ENCODE results near the gene TMEM51.
A peak's percentile ranks its signal among the peaks of the same experiment; 100 is the strongest.
"Not testable (repeated sequence)": the region's sequence is repeated elsewhere in the genome, so short reads cannot be mapped to it uniquely, and the experiment has no call there.

The TMEM51 gene

GRCh38 chr1:15128077-15128476 is 25.5 kb upstream of the TMEM51 start:
- DNase-seq = no peak

GRCh38 chr1:15128520-15129313 is 24.8 kb upstream of the TMEM51 start:
- peak; percentile 67 for DNase-seq

- no peak for DNase-seq
Measured at GRCh38 chr1:15129944-15130343, 23.6 kb upstream of the TMEM51 start.

GRCh38 chr1:15130607-15131006 is 22.9 kb upstream of the TMEM51 start:
- no peak for DNase-seq

- DNase-seq = no peak
Measured at GRCh38 chr1:15132965-15133364, 20.6 kb upstream of the TMEM51 start.

GRCh38 chr1:15134285-15134684 is 19.3 kb upstream of the TMEM51 start:
- no peak for DNase-seq

GRCh38 chr1:15135604-15136003 is 17.9 kb upstream of the TMEM51 start:
- DNase-seq = not testable (repeated sequence)

- peak; percentile 14 for DNase-seq
Measured at GRCh38 chr1:15137809-15138208, 15.7 kb upstream of the TMEM51 start.

- no peak for DNase-seq
Measured at GRCh38 chr1:15139654-15140350, 13.7 kb upstream of the TMEM51 start.

- no peak for DNase-seq
Measured at GRCh38 chr1:15141935-15142539, 11.5 kb upstream of the TMEM51 start.

- no peak for DNase-seq
Measured at GRCh38 chr1:15145327-15145726, 8.2 kb upstream of the TMEM51 start.

- no peak for DNase-seq
Measured at GRCh38 chr1:15146142-15146680, 7.3 kb upstream of the TMEM51 start.

GRCh38 chr1:15146971-15147376 is 6.6 kb upstream of the TMEM51 start:
- no peak for DNase-seq

- no peak for DNase-seq
Measured at GRCh38 chr1:15148004-15148403, 5.5 kb upstream of the TMEM51 start.

- DNase-seq = no peak
Measured at GRCh38 chr1:15148475-15148874, 5.1 kb upstream of the TMEM51 start.

- no peak for DNase-seq
Measured at GRCh38 chr1:15148941-15149340, 4.6 kb upstream of the TMEM51 start.

- no peak for DNase-seq
Measured at GRCh38 chr1:15150376-15150775, 3.2 kb upstream of the TMEM51 start.

- DNase-seq = no peak
Measured at GRCh38 chr1:15151377-15151806, 2.2 kb upstream of the TMEM51 start.

- no peak for DNase-seq
Measured at GRCh38 chr1:15151871-15152270, 1.7 kb upstream of the TMEM51 start.

GRCh38 chr1:15152318-15153183 is 996 bp upstream of the TMEM51 start:
- DNase-seq = no peak

- DNase-seq = no peak
Measured at GRCh38 chr1:15153842-15154479, 414 bp downstream of the TMEM51 start.

GRCh38 chr1:15154480-15155036 is 1.0 kb downstream of the TMEM51 start:
- no peak for DNase-seq

Measured in CD4-positive, alpha-beta T cell treated with Interleukin-10 for 1 hour (primary cell).